Central memory CD8-positive, alpha-beta T cell (primary cell): ENCODE results near the gene METTL25B.

Experiments
- ATAC-seq: fragments of 150-1000 bp; cut with Tn5 transposase; replicated peaks from 2 replicates; pipeline ENCODE4 v1.10.0; 2022; ENCODE audit warnings: mild to moderate bottlenecking, moderate FRiP score, moderate number of reproducible peaks; ENCODE audit not compliant: poor library complexity, severe bottlenecking; ENCODE audit errors: extremely low read depth
- DNase-seq, 2 donors: peaks; one replicate each; pipeline ENCODE4 v3.0.0; 2021; ENCODE audit warnings: low spot score in 2 of 2
- H3K27ac Mint-ChIP-seq: one replicate; pipeline ENCODE4 v1.8.0; 2022; ENCODE audit warnings: low read depth, mild to moderate bottlenecking, moderate library complexity, mixed read lengths
- H3K27me3 Mint-ChIP-seq: one replicate; pipeline ENCODE4 v1.8.0; 2022; ENCODE audit warnings: mixed read lengths
- H3K36me3 Mint-ChIP-seq: one replicate; pipeline ENCODE4 v1.8.0; 2022; ENCODE audit warnings: mild to moderate bottlenecking, moderate library complexity, mixed read lengths; ENCODE audit not compliant: insufficient read depth
- H3K4me1 Mint-ChIP-seq: one replicate; pipeline ENCODE4 v1.8.0; 2022; ENCODE audit warnings: mixed read lengths
- H3K4me3 Mint-ChIP-seq: one replicate; pipeline ENCODE4 v1.8.0; 2022; ENCODE audit warnings: mild to moderate bottlenecking, moderate library complexity, mixed read lengths
- H3K9me3 Mint-ChIP-seq: one replicate; pipeline ENCODE4 v1.8.0; 2022; ENCODE audit warnings: mixed read lengths

Gene METTL25B

GRCh38 chr1:156742017-156742416 lies 13.7 kb downstream of the METTL25B start:
- ATAC-seq: no peak
- H3K9me3 Mint-ChIP-seq: no peaks in the 10 kb centered on the region
- DNase-seq: no peak
- H3K36me3 Mint-ChIP-seq: peaks cover 25% of the 10 kb centered on the region
- peak overlapping the region; percentile 95 for H3K27ac Mint-ChIP-seq
- no peak overlapping the region for H3K4me3 Mint-ChIP-seq
- no peaks in the 10 kb centered on the region for H3K27me3 Mint-ChIP-seq
- peaks cover 38% of the 10 kb centered on the region for H3K4me1 Mint-ChIP-seq

- Mint-ChIP-seq H3K4me1 (peaks cover 44% of the 10 kb centered on the region), H3K27me3 (no peaks in the 10 kb centered on the region), H3K4me3 (no peak overlapping the region), H3K36me3 (peaks cover 23% of the 10 kb centered on the region), H3K9me3 (no peaks in the 10 kb centered on the region), H3K27ac (no peak overlapping the region)
- ATAC-seq (no peak), DNase-seq (no peak)
These were observed 14.5 kb downstream of the METTL25B start for GRCh38 chr1:156742801-156743200.

- H3K4me1 Mint-ChIP-seq: peaks cover 52% of the 10 kb centered on the region
- no peak overlapping the region for H3K4me3 Mint-ChIP-seq
- DNase-seq (no peak), ATAC-seq (no peak)
- no peaks in the 10 kb centered on the region for H3K27me3 Mint-ChIP-seq
- no peaks in the 10 kb centered on the region for H3K9me3 Mint-ChIP-seq
- H3K36me3 Mint-ChIP-seq: peaks cover 23% of the 10 kb centered on the region
- H3K27ac Mint-ChIP-seq: peak overlapping the region; percentile 26
These were observed 15.4 kb downstream of the METTL25B start for GRCh38 chr1:156743367-156744302.

- Mint-ChIP-seq H3K27me3 (no peaks in the 10 kb centered on the region), H3K4me1 (peaks cover 60% of the 10 kb centered on the region), H3K9me3 (no peaks in the 10 kb centered on the region), H3K36me3 (peaks cover 24% of the 10 kb centered on the region), H3K27ac (peak overlapping the region; percentile 26), H3K4me3 (no peak overlapping the region)
- no peak for DNase-seq
- ATAC-seq: no peak
These were observed 16.1 kb downstream of the METTL25B start for GRCh38 chr1:156744344-156744743.

- no peak for DNase-seq
- no peak overlapping the region for H3K4me3 Mint-ChIP-seq
- H3K4me1 Mint-ChIP-seq: peaks cover 65% of the 10 kb centered on the region
- H3K36me3 Mint-ChIP-seq: peaks cover 25% of the 10 kb centered on the region
- no peak for ATAC-seq
- H3K27ac Mint-ChIP-seq: no peak overlapping the region
- H3K27me3 Mint-ChIP-seq: no peaks in the 10 kb centered on the region
- H3K9me3 Mint-ChIP-seq: no peaks in the 10 kb centered on the region
These were observed 16.6 kb downstream of the METTL25B start for GRCh38 chr1:156744786-156745419.

GRCh38 chr1:156745881-156746280 lies 17.6 kb downstream of the METTL25B start:
- Mint-ChIP-seq H3K4me1 (peaks cover 66% of the 10 kb centered on the region), H3K36me3 (peaks cover 22% of the 10 kb centered on the region), H3K9me3 (no peaks in the 10 kb centered on the region), H3K27me3 (no peaks in the 10 kb centered on the region), H3K4me3 (peak overlapping the region; percentile 88), H3K27ac (peak overlapping the region; percentile 98)
- ATAC-seq (no peak), DNase-seq (no peak)

- Mint-ChIP-seq H3K36me3 (peaks cover 21% of the 10 kb centered on the region), H3K4me3 (peak overlapping the region; percentile 88), H3K27me3 (no peaks in the 10 kb centered on the region), H3K27ac (peak overlapping the region; percentile 98), H3K9me3 (no peaks in the 10 kb centered on the region), H3K4me1 (peaks cover 61% of the 10 kb centered on the region)
- ATAC-seq (no peak), DNase-seq (no peak)
These were observed 18.1 kb downstream of the METTL25B start for GRCh38 chr1:156746406-156746727.

GRCh38 chr1:156746728-156747631 lies 18.7 kb downstream of the METTL25B start:
- Mint-ChIP-seq H3K27me3 (no peaks in the 10 kb centered on the region), H3K27ac (peak overlapping the region; percentile 98), H3K4me1 (peaks cover 55% of the 10 kb centered on the region), H3K36me3 (peaks cover 19% of the 10 kb centered on the region), H3K4me3 (peak overlapping the region; percentile 88), H3K9me3 (no peaks in the 10 kb centered on the region)
- ATAC-seq (peak; percentile 41), DNase-seq (peak; percentile 49 to 58)

GRCh38 chr1:156747742-156748669 lies 19.7 kb downstream of the METTL25B start:
- H3K36me3 Mint-ChIP-seq: peaks cover 17% of the 10 kb centered on the region
- H3K9me3 Mint-ChIP-seq: no peaks in the 10 kb centered on the region
- DNase-seq (no peak), ATAC-seq (no peak)
- H3K4me3 Mint-ChIP-seq: peak overlapping the region; percentile 88
- peak overlapping the region; percentile 98 for H3K27ac Mint-ChIP-seq
- no peaks in the 10 kb centered on the region for H3K27me3 Mint-ChIP-seq
- peaks cover 56% of the 10 kb centered on the region for H3K4me1 Mint-ChIP-seq

- peaks cover 58% of the 10 kb centered on the region for H3K4me1 Mint-ChIP-seq
- H3K9me3 Mint-ChIP-seq: no peaks in the 10 kb centered on the region
- peak overlapping the region; percentile 98 for H3K27ac Mint-ChIP-seq
- no peak for ATAC-seq
- DNase-seq: no peak
- peak overlapping the region; percentile 88 for H3K4me3 Mint-ChIP-seq
- H3K36me3 Mint-ChIP-seq: peaks cover 22% of the 10 kb centered on the region
- H3K27me3 Mint-ChIP-seq: no peaks in the 10 kb centered on the region
These were observed 20.6 kb downstream of the METTL25B start for GRCh38 chr1:156748670-156749418.

- H3K4me1 Mint-ChIP-seq: peaks cover 58% of the 10 kb centered on the region
- ATAC-seq: no peak
- peak overlapping the region; percentile 98 for H3K27ac Mint-ChIP-seq
- DNase-seq: no peak
- peaks cover 18% of the 10 kb centered on the region for H3K36me3 Mint-ChIP-seq
- H3K4me3 Mint-ChIP-seq: peak overlapping the region; percentile 88
- no peaks in the 10 kb centered on the region for H3K27me3 Mint-ChIP-seq
- H3K9me3 Mint-ChIP-seq: no peaks in the 10 kb centered on the region
These were observed 21.3 kb downstream of the METTL25B start for GRCh38 chr1:156749419-156750118.
